Keratinocyte (primary cell): ENCODE data around the gene GGA2.

Experiments used
- EZH2 ChIP-seq: IDR thresholded peaks from one replicate; pipeline ENCODE4 v1.6.1; 2012; ENCODE audit warnings: inconsistent platforms, mild to moderate bottlenecking, low read length, moderate library complexity
- TF ChIP-seq, protein P1 (sequence below), 3 experiments: IDR thresholded peaks in 1 of 3; conservative IDR thresholded peaks in 1 of 3; optimal IDR thresholded peaks in 1 of 3; 2 replicates in 2 of 3; 3 replicates in 1 of 3; pipeline versions ENCODE3 to v1.5.1; 2011; ENCODE audit warnings: low read length in 3 of 3, mild to moderate bottlenecking in 3 of 3, moderate library complexity in 2 of 3, control low read depth in 1 of 3, inconsistent platforms in 1 of 3; ENCODE audit not compliant: insufficient read depth in 2 of 3; ENCODE audit errors: extremely low read depth in 1 of 3

DNA sequence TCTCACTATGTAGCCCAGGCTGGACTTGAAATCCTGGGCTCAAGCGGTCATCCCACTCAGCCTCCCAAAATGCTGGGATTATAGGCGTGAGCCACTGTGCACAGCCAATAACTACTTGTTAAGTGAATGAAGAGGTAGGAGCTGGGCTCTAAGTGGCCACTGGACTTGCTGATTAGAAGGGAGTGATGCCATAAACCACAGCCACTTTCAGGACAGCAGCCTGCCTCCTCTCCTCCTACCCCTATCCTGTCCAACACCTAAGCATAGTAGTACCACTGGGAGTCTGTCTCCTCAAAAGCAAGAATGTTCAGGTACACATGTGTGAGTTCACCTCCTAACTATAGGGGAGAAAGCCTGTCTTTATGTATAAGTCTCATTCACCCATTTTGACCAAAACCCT, 45.1 kb downstream of the GGA2 start:
- TF ChIP-seq, protein P1, sequence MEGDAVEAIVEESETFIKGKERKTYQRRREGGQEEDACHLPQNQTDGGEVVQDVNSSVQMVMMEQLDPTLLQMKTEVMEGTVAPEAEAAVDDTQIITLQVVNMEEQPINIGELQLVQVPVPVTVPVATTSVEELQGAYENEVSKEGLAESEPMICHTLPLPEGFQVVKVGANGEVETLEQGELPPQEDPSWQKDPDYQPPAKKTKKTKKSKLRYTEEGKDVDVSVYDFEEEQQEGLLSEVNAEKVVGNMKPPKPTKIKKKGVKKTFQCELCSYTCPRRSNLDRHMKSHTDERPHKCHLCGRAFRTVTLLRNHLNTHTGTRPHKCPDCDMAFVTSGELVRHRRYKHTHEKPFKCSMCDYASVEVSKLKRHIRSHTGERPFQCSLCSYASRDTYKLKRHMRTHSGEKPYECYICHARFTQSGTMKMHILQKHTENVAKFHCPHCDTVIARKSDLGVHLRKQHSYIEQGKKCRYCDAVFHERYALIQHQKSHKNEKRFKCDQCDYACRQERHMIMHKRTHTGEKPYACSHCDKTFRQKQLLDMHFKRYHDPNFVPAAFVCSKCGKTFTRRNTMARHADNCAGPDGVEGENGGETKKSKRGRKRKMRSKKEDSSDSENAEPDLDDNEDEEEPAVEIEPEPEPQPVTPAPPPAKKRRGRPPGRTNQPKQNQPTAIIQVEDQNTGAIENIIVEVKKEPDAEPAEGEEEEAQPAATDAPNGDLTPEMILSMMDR (optimal IDR thresholded peaks at IDR 0.05 in 1 of 3, IDR thresholded peaks at IDR 0.05 in 1 of 3, conservative IDR thresholded peaks at IDR 0.05 in 1 of 3; ENCODE audit: extremely low read depth in 1 of 3, insufficient read depth in 2 of 3, low read length in 3 of 3) = no peak
- no peak for TF ChIP-seq EZH2
